ENCODE measurements around the gene SORCS2. TPM values are rescaled to one million over a fixed set of nuclear protein-coding genes. Genes with fewer than 3 reads are reported as not detected.

The SORCS2 gene
- total and polyA plus RNA-seq, 12 donors: 0.67 to 15.5 (median 1.3) TPM

- WGBS, 4 donors: 85 to 93% (median 89%) methylated on average over 25 of the region's 25 CpGs
- intact Hi-C loops (cut with DNase I): no loop called here
These were observed 313.0 kb downstream of the SORCS2 start for GRCh38 chr4:7505116-7505900.

DNA sequence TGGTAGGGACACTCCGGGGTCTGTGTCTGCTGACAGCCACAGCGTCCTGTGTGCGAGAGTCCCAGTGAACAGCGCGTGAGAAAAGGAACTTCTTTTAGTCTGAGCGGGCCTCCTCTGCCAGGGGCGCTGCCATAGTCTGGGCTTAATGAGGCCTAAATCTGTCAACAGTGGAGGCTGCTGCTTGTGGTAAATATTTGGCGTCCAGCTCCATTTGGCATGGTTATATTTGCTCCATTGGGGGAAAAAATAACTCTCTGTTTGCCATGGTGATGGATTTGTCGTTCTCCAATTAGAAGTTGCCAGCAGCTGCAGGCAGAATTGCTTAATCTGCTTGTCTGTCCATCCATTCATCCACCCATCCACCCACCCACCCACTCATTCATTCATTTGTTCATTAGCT is 313.8 kb downstream of the SORCS2 start:
- 87 to 92% (median 89%) methylated on average over 8 to 9 of the region's 9 CpGs for WGBS, 4 donors
- no peak overlapping the region for H3K27ac ChIP-seq

More at GRCh38 chr4:7505116-7505900, 313.0 kb downstream of the SORCS2 start:
- Histone ChIP-seq H3K9me3 (replicated peaks in 1 of 3) (no peaks in the 10 kb centered on the region), H3K36me3 (replicated peaks in 1 of 2) (no peaks in the 10 kb centered on the region), H3K4me1 (replicated peaks in 1 of 2) (no peaks in the 10 kb centered on the region), H3K4me3 (no peak overlapping the region), H3K27me3 (no peaks in the 10 kb centered on the region), H3K27ac (no peak overlapping the region)
- TF ChIP-seq POLR2A (IDR thresholded peaks at IDR 0.05): no peak
- TF ChIP-seq, protein P1, sequence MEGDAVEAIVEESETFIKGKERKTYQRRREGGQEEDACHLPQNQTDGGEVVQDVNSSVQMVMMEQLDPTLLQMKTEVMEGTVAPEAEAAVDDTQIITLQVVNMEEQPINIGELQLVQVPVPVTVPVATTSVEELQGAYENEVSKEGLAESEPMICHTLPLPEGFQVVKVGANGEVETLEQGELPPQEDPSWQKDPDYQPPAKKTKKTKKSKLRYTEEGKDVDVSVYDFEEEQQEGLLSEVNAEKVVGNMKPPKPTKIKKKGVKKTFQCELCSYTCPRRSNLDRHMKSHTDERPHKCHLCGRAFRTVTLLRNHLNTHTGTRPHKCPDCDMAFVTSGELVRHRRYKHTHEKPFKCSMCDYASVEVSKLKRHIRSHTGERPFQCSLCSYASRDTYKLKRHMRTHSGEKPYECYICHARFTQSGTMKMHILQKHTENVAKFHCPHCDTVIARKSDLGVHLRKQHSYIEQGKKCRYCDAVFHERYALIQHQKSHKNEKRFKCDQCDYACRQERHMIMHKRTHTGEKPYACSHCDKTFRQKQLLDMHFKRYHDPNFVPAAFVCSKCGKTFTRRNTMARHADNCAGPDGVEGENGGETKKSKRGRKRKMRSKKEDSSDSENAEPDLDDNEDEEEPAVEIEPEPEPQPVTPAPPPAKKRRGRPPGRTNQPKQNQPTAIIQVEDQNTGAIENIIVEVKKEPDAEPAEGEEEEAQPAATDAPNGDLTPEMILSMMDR (IDR thresholded peaks at IDR 0.05): no peak
- DNase-seq: no peak

GRCh38 chr4:7506572-7506971 is 314.2 kb downstream of the SORCS2 start:
- H3K4me1 ChIP-seq (replicated peaks in 1 of 2): no peaks in the 10 kb centered on the region
- no peaks in the 10 kb centered on the region for H3K9me3 ChIP-seq (replicated peaks in 1 of 3)
- no peak overlapping the region for H3K4me3 ChIP-seq
- intact Hi-C loops (cut with DNase I): no loop called here
- no peak for DNase-seq
- TF ChIP-seq, protein P1 (IDR thresholded peaks at IDR 0.05): no peak
- no peak for TF ChIP-seq POLR2A (IDR thresholded peaks at IDR 0.05)
- no peaks in the 10 kb centered on the region for H3K27me3 ChIP-seq
- no peak overlapping the region for H3K27ac ChIP-seq
- no peaks in the 10 kb centered on the region for H3K36me3 ChIP-seq (replicated peaks in 1 of 2)
- 60 to 77% (median 74%) methylated on average over 3 of the region's 3 CpGs for WGBS, 4 donors

More for the DNA sequence above, 313.8 kb downstream of the SORCS2 start:
- Histone ChIP-seq H3K36me3 (replicated peaks in 1 of 2) (no peaks in the 10 kb centered on the region), H3K27me3 (no peaks in the 10 kb centered on the region), H3K4me1 (replicated peaks in 1 of 2) (no peaks in the 10 kb centered on the region), H3K9me3 (replicated peaks in 1 of 3) (no peaks in the 10 kb centered on the region), H3K4me3 (no peak overlapping the region)
- intact Hi-C loops (cut with DNase I): no loop called here
- DNase-seq: no peak
- TF ChIP-seq, protein P1 (IDR thresholded peaks at IDR 0.05): no peak
- TF ChIP-seq POLR2A (IDR thresholded peaks at IDR 0.05): no peak

GRCh38 chr4:7507381-7507780 is 315.0 kb downstream of the SORCS2 start:
- no peak for DNase-seq
- H3K36me3 ChIP-seq (replicated peaks in 1 of 2): no peaks in the 10 kb centered on the region
- intact Hi-C loops (cut with DNase I): no loop called here
- 59 to 75% (median 67%) methylated on average over 11 of the region's 11 CpGs for WGBS, 4 donors
- H3K27me3 ChIP-seq: no peaks in the 10 kb centered on the region
- no peaks in the 10 kb centered on the region for H3K4me1 ChIP-seq (replicated peaks in 1 of 2)
- no peak overlapping the region for H3K4me3 ChIP-seq
- TF ChIP-seq POLR2A (IDR thresholded peaks at IDR 0.05): no peak
- TF ChIP-seq, protein P1 (IDR thresholded peaks at IDR 0.05): no peak
- H3K9me3 ChIP-seq (replicated peaks in 1 of 3): no peaks in the 10 kb centered on the region
- H3K27ac ChIP-seq: no peak overlapping the region
